Stimulated activated CD8-positive, alpha-beta memory T cell treated with anti-CD3 and anti-CD28 coated beads, Interleukin-7, amount 100 ng/mL, for 48 hours (primary cell): ENCODE measurements around the gene INHBB.
"Not testable (repeated sequence)": the region's sequence is repeated elsewhere in the genome, so short reads cannot be mapped to it uniquely, and the experiment has no call there.

Experiments used
- DNase-seq, 2 donors: peaks; one replicate each; pipeline ENCODE4 v3.0.0-alpha.2; 2020; ENCODE audit warnings: low read depth in 1 of 2; ENCODE audit errors: extremely low read depth in 1 of 2

The INHBB gene

DNA sequence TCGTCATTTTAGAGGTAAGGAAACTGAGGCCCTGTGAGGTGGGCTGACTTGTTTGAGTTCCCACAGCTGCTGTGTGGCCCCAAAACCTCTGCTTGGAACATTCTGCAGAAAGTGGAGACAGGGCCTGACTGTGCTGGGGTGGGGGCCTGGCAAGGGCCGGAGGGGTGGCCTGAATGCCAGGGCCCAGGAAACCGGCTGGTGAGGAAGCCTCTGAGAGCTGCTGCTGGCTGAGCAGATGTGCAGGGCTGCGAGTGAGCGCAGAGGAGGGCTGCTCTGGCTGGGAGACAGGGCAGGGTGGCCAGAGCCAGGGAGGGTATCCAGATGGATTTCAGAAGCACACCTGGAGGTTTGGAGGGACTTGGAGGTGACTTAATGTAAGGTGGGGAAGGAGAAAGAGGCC is 29.9 kb upstream of the INHBB start:
- no peak for DNase-seq

DNA sequence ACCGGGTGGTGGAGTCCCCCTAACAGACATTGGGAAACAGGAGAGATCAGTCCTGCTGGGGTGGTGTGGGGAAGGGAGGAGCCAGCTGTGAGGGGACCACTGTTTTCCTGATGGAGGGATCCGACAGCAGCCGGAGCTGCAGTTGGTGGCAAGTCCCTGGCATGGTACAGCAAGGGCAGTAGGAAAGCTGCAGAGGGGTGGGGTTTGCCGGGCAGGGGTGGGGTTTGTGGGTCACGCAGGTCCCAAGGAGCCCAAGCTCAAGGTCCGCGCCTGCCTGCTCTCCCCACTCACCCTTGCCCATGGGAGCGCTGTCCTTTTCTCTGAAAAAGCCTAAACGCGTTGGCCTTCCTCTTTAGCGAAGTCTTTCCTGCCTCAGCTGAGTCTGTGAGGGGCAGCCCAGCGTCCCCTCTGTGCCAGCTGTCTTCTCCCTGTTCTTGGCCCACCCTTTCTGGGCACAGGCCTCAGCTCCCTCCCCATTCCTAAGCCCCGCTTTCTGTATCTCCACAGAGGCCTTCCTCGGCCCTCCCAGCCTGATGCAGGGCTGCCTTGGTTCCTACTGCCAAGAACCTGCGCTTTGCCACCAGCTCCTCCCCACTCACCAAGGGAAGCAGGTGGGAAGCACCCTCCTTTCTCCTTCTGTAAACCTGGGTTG is 29.3 kb upstream of the INHBB start:
- DNase-seq: no peak

DNA sequence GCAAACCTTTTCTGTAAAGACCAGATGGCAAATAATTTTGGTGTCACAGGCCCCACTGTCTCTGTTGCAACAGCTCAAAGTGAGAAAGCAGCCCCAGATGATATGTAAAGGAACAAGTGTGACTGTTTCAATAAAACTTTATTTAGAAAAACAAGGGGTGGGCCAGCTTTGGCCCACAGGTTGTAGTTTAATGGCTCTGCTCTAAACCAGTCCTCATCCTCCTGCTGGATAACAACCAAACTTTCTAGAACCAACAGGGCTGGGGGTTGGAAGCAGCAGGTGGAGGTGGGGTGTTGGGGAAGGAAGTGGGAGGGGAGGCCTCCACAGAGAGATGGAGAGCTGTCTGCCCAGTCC is 28.8 kb upstream of the INHBB start:
- DNase-seq: no peak

DNA sequence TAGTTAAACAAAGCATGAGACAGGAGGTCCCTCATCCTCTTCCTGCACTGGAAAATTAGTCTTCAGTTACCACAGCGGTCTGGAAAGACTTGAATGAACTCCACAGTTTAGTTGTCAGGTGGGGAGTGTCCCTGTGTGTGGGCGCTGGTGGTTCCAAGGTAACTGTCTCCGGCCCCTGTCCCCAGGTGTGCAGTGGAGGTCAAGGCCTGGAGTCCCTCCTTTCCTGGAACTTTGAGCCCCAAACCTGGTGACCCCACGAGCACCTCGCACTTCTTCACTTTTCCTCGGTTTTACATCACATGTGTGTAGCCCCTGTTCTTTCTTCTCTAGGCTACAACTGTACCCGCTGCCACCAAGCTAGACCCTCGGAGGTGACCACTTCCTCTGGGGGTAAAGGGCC is 28.0 kb upstream of the INHBB start:
- DNase-seq: no peak

DNA sequence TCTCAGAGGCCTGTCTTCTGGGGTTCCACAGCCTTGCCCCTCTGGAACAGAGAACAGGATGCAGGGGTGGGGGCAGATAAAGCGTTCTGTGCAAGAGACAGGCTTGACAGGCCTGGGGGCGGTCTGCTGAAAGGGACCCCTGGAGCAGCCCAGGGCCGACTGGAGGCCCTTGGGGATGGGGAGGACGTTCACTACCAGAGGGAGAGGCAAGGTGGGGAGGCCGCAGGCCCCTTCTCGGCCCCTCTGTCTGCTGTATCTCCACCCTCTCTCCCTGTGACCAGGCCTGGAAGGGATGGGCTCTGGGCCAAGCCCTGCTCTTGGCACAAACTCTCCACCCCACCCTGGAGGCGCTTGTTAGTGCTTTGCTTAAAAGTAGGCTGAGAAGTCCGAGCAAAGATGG is 27.3 kb upstream of the INHBB start:
- DNase-seq: no peak

DNA sequence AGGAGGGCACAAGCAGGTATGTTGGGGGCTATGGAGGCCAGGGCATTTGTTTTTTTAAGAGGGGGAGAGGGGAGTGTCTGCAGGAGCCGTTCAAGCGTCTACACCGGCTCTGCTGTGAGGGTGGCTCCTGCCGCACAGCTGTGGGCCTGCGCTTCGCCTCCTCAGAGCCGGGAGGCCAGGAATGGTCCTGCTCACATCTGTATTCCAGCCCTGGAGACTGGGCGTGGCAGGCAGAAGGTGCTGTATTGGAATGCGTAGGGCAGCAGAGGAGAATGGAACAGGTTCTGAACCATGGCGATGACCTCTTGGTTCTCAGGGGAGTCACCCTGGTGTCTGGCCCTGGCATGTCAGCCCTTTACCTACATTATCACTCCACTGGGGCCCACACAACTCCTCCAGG is 26.8 kb upstream of the INHBB start:
- DNase-seq: no peak

DNA sequence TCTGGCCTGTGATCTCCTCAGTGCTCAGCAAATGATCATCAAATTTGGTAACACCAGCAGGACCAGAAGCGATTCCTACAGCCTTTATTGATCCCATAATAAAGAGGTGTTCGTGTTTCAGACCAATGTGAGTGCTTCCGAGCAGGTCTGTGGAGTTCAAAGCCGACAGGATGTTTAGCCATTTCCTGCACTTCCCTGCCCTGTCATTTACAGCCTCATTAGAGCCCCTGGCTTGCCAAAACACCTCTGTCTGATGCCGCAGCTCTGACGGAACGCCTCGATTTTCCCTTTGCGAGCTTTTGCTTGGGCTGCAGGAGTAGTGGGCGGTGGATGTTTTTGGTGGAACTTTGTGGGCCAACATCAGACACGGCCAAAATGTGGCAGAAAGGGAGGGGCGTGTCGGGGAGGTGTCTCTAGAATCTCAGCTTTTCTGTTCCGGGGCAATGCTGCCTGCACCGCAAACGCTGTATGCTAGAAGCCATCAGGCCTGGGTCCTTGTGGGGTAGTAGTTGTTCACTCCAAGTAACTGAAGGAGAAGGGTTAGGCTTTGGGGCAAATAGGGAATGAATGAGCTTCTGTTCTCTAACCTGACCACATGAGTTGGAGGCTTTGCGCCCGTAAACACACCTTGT is 26.1 kb upstream of the INHBB start:
- DNase-seq: no peak

DNA sequence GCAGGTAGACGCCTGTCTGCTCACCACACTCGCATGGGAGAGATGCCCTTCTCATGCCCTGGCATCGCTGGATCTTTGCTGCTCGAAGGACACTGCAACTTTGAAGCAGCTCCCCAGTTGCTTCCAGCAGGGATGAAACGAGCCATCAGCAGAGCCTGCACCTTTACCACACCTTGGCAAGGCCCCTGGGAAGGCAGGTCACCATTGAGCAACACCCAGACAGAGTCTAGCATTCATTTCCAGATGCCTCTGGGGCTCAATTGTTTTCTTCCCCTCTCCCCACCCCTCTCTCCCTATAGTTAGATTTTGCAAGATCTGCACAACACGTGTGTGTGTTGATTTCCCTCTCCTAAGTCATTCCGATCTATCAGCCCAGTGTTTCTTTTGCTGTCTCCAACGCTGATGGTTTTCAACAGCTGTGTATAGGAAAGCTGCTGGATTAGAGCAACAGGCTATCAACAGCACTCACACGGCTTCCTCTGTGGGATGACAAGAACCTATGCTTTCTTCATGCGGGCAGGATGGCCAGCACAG is 25.6 kb upstream of the INHBB start:
- DNase-seq: no peak

DNA sequence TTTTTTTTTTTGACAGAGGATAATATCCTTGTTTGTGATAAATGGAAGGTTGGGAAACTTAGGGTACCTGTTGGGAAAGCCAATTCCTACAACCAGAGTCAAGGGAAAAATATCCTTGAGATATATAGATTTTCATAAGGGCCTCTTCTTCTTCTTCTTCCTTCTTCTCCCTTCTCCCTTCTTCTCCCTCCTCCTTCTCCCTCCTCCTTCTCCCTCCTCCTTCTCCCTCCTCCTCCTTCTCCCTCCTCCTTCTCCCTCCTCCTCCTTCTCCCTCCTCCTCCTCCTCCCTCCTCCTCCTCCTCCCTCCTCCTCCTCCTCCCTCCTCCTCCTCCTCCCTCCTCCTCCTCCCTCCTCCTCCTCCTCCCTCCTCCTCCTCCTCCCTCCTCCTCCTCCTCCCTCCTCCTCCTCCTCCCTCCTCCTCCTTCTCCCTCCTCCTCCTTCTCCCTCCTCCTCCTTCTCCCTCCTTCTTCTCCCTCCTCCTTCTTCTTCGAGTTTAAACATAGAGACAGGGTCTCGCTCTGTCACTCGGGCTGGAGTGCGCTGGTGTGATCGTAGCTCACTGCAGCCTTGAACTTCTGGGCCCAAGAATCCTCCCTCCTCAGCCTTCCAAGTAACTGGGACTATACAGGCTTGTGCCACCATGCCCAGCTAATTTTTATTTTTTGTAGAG is 24.9 kb upstream of the INHBB start:
- not testable (repeated sequence) for DNase-seq

DNA sequence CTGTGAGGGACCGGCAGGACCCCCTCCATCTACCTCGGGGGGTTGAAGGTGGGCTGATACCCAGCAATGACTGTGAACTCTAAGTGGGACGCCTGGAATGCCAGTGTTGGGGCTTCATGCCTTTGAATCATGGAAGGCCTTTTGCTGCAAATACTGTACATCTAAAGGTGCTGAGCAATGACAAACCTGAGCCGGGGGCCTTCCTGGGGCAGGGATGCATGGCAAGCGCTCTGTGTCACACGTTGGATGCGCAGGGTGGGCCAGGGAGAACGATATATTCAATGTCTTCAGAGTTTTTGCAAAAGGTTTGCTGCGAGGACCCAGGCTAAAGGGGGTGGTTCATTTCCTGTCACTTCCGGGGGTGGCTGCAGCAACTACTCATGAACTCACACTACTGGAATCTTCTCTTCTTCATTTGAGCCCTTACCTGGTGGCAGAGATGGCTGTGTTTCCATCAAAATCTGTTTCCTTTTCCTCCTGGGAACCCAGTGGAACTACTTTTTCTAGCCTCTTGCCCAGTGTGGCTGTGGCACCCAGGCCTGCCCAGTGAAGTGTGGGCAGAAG is 24.1 kb upstream of the INHBB start:
- DNase-seq: no peak

DNA sequence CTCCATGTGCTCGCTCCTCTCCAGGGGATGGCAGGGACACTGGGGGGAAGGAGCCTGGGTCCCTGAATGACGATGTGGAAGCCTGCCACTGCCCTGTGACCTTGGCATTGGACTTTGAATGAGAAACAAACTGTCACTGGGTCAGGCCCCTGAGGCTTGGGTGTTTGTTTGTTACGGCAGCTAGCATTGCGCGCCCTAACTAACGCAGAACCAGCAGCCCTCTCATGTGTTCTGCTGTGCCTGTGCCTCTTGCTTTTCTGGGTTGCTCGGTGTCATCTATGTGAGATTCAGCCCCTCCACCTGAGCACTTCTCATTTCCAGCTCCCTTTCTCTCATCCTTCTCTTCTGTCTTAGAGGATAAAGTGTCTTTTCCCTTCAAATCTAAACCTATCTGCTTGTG is 23.6 kb upstream of the INHBB start:
- DNase-seq: no peak

DNA sequence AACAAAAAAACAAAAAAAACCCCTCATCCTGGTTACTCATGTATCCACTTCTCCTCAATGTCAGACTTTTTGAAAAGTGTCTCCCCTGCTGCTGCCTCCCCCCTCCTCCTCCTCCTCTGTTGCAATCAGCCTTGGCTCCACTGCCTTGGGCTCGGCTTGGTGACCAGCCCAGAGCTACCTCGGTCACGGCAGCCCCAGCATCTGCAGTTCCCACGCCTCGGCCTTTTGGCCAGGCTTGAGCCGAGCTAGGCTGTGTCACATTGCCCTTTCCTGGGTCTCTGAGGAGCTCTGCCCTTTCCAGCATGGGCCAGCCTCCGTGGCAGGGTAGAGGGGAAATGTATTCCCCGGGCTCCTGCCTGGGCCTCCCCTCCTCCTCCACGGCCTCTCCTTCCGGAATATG is 22.7 kb upstream of the INHBB start:
- DNase-seq: no peak

DNA sequence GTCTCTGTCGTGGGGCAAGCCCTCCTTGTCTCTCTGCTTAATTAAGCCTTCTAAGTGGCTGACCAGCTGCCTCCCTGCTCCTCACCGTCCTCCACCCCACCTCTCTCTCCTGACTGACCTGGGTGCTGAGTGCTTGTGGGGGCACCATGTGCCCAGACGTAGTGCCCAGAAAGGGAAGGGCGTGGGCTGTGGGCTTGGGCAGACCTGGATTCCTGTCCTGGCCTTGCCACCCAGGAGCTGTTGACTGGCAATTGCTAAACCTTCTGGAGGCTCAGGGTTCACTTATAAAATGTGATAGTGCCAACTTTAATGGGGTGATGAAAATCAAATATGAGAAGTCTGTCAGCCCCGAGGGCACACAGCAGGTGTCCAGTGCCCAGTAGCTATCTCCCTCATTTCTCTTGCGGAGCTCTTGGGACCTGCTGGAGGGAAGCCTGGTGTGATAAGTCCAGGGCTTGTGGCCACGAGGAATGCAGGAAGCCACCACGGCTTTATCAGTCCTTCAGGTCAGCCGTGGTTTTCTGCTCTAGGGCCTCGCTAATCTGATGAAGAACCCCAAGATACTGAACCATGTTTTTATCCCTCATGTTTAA is 22.0 kb upstream of the INHBB start:
- DNase-seq: no peak

DNA sequence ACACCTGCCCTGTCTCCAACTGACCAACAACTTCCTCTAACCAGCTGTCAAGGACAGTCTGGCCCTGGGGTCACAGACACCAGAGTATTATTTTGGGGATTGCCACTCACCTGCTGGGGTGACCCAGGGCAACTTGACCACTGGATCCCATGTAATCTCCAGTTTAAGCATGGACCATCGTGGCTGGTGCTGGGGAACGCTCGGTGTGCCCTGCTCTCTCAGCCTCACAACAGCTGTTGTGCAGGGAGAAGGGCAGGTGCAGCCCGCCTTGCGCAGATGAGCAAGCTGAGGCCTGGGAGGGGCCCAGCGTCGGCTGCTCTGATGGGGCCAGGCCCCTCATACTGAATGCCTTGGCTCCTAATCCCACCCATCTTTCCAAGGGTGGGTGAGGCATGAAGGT is 21.0 kb upstream of the INHBB start:
- no peak for DNase-seq

DNA sequence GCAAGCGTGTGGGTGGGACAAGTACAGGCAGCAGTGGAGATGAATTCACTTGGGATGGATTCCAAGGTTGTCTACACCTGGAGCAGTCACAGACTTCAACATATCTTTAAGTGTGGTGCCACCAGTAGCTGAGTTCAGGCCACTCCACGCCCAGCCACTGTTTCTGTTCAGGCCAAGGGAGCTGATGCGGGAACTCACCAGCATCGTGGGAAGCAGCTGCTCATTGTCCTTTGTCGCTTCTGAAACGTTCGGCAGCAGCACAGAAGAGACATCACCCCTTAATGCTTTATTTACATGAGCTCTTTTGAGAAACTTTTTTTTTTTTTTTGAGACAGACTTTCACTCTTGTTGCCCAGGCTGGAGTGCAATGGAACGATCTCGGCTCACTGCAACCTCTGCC is 19.9 kb upstream of the INHBB start:
- DNase-seq: no peak

DNA sequence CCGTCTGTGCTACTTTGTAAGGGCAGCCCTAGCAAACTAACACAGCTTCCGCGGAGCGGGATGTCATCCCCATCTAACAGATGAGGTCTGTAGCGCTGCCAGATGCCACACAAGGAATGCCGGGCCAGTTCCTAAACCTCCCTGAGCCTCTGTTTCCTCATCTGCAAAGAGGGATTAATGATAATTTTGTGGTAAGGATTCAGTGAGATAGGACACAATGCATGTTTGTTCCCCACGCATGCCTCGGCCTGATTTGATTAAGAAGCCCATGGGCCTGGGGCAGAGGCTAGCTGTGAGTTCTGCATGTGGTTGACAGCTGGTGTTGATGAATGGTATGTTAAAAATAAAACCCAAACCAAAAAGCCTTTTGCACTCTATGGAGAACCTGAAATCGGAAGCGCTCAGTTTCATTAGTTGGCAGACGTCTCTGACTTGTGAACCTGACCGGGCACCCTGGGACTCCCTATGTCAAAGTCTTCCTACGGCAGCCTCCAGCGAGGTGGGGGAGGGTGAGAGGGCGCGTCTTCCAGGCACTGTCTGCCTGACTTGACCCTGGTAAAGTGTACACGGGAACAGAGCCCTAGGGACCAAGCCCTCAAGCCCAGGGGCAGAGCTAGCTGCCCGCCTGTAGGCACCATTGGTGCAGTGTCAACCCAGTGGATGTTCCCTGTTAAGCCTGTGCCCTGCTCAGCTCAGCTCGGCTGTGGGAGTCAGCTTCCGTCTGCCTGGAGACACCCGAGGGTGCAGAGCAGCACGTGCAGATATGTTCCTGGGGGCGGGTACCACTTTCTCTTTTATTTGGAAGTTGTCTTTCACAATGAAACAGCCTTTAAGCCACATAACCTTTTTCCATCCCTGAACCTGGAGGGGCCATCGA is 14.8 kb upstream of the INHBB start:
- DNase-seq: no peak

DNA sequence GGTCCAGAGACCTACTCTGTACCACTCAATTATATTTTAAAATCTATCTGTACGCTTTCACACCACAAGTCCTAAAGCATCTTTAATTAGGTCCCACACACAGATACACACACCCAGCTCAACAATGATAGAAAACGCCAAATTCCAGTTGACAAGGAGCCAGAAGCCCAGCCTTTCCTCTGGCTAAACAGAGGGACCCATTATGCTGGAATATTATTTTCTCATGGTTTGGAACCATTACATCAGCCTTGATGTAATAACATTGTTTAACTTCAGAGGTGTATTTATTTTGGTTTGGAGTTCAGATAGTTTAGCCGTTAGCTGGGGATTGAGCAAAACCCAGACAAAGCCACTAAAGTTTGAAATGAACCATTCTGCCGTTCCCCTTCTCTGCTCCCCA is 14.0 kb upstream of the INHBB start:
- DNase-seq: no peak

DNA sequence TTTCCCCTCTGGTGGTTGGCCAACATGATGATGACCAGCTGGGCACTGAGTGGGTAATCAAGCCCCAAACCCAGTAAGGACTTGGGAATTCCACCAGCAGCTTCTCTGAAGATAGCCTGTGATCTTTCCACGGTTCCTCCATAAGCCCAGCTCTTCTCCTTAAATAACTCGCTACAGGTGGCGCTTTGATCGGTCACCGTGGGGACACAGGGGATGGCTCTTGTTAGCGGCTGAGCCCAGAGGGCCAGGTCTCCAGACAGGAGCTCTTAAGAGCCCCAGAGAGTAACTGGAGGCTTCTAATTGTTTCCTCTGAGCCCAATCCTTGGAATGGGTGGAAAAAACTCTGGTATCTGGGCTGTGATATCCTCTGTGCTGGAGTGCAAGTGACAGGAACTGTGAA is 13.6 kb upstream of the INHBB start:
- no peak for DNase-seq

DNA sequence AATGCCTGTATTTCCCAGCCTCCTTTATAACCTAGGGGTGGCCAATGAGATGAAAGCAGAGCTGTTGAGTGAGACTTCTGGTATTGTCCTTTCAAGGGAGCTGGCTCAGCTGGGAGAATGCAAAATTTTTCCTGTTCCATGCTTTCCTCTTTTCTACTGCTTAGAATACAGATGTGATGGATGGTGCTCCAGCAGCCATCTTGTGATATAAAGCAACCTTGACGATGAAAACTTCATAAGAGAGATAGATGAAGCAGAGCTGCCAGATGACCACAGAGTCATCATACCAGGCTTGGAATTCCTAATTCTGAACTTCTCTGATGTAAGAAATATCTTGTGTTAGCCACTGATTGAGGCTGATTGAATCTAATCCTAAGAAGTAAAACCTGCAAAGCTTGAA is 11.9 kb upstream of the INHBB start:
- DNase-seq: no peak

DNA sequence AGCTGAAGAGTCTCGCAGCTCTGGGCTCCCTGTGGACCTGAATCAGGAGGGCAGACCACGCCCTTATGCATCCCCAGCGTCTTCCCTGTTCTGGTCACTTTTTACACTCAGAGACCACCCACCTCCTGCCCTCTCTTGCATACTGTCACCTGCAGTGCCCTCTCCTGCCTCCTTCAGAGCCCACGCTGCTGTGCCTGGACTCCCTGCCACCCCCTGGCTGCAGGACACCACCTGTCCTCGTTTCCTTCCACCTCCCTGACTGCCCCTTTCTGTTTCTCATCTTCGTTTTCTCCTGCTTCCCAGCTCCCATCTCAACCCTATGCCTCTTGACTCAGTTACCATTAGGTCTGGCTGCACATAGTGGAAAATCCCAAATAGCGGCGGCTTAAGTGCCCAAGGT is 9.2 kb upstream of the INHBB start:
- no peak for DNase-seq

DNA sequence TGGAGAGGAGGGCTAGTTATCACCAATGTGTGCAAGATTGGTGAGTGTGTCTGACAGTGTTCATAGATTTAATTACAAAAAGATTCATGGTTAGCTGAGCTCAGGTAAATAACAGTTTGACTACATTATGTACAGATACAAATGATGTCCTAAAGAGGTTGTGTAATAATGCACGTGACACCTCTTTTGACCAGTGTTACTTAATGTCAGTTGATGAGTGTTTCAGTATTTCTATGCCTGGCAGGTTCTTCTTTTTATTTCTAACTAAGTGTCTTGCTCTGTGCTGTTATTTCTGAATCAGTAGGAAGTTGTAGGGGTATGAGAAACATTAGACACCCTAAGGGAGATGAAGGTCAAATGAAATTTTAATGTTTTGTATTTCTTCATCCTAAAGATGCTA is 7.9 kb upstream of the INHBB start:
- no peak for DNase-seq
